HEK293 (cell line): ENCODE data around the gene MLLT10.
"Not testable (repeated sequence)": the region's sequence is repeated elsewhere in the genome, so short reads cannot be mapped to it uniquely, and the experiment has no call there.

ENCODE experiments used
- BCL11A ChIP-seq: fragments of 450-650 bp; formaldehyde crosslinking; IDR thresholded peaks from 2 replicates; pipeline ENCODE4 v1.5.1; 2016; ENCODE audit warnings: low read depth, missing biosample characterization, missing genetic modification characterization
- CTCF ChIP-seq: fragments of 450-650 bp; formaldehyde crosslinking; IDR thresholded peaks from 2 replicates; pipeline ENCODE4 v1.5.1; 2016; ENCODE audit warnings: missing biosample characterization, missing genetic modification characterization
- PRDM2 ChIP-seq: fragments of 450-650 bp; formaldehyde crosslinking; IDR thresholded peaks from 2 replicates; pipeline ENCODE4 v1.5.1; 2016; ENCODE audit warnings: missing biosample characterization, missing genetic modification characterization, borderline replicate concordance
- ZNF175 ChIP-seq: fragments of 450-650 bp; formaldehyde crosslinking; IDR thresholded peaks from 2 replicates; pipeline ENCODE4 v1.5.1; 2016; ENCODE audit warnings: missing biosample characterization, missing genetic modification characterization
- ZNF404 ChIP-seq: fragments of 450-650 bp; formaldehyde crosslinking; IDR thresholded peaks from 2 replicates; pipeline ENCODE4 v1.5.1; 2017; ENCODE audit warnings: missing biosample characterization, missing genetic modification characterization
- ZNF645 ChIP-seq: fragments of 450-650 bp; formaldehyde crosslinking; IDR thresholded peaks from 2 replicates; pipeline ENCODE4; 2016; ENCODE audit warnings: missing biosample characterization, missing genetic modification characterization
- ZNF660 ChIP-seq: fragments of 450-650 bp; IDR thresholded peaks from 2 replicates; pipeline ENCODE4 v1.5.1; 2018; ENCODE audit warnings: missing biosample characterization, mild to moderate bottlenecking, missing genetic modification characterization
- ZNF76 ChIP-seq: fragments of 450-650 bp; formaldehyde crosslinking; IDR thresholded peaks from 2 replicates; pipeline ENCODE4; 2016; ENCODE audit warnings: low read depth, missing biosample characterization, missing genetic modification characterization, borderline replicate concordance
- TF ChIP-seq, protein P1 (sequence below): fragments of 450-650 bp; IDR thresholded peaks from 2 replicates; pipeline ENCODE4 v1.5.1; 2018; ENCODE audit warnings: missing biosample characterization, missing genetic modification characterization
- TF ChIP-seq, protein P2 (sequence below): fragments of 450-650 bp; formaldehyde crosslinking; IDR thresholded peaks from 2 replicates; pipeline ENCODE4 v1.5.1; 2016; ENCODE audit warnings: missing biosample characterization, missing genetic modification characterization

DNA sequence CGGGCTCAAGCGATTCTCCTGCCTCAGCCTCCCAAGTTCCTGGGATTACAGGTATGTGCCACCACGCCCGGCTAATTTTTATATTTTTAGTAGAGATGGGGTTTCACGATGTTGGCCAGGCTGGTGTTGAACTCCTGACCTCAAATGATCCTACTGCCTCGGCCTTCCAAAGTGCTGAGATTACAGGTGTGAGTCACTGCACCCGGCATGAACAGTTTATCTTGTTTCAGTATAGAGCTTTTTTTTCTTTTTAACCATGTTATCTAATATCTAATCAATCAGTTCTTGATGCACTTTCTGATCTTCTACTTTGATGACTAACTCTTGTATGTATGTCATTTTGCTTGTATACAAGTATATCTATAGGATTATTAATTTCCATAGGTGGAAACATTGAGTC, 54.1 kb downstream of the MLLT10 start:
- TF ChIP-seq ZNF76 (tag by site-specific recombination); CTCF (tag by site-specific recombination); ZNF660 (tag by site-specific recombination); BCL11A (tag by site-specific recombination); ZNF175; ZNF645; PRDM2; ZNF404: not testable (repeated sequence)
- TF ChIP-seq, protein P1, sequence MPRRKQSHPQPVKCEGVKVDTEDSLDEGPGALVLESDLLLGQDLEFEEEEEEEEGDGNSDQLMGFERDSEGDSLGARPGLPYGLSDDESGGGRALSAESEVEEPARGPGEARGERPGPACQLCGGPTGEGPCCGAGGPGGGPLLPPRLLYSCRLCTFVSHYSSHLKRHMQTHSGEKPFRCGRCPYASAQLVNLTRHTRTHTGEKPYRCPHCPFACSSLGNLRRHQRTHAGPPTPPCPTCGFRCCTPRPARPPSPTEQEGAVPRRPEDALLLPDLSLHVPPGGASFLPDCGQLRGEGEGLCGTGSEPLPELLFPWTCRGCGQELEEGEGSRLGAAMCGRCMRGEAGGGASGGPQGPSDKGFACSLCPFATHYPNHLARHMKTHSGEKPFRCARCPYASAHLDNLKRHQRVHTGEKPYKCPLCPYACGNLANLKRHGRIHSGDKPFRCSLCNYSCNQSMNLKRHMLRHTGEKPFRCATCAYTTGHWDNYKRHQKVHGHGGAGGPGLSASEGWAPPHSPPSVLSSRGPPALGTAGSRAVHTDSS, result not testable (repeated sequence)
- TF ChIP-seq, protein P2, sequence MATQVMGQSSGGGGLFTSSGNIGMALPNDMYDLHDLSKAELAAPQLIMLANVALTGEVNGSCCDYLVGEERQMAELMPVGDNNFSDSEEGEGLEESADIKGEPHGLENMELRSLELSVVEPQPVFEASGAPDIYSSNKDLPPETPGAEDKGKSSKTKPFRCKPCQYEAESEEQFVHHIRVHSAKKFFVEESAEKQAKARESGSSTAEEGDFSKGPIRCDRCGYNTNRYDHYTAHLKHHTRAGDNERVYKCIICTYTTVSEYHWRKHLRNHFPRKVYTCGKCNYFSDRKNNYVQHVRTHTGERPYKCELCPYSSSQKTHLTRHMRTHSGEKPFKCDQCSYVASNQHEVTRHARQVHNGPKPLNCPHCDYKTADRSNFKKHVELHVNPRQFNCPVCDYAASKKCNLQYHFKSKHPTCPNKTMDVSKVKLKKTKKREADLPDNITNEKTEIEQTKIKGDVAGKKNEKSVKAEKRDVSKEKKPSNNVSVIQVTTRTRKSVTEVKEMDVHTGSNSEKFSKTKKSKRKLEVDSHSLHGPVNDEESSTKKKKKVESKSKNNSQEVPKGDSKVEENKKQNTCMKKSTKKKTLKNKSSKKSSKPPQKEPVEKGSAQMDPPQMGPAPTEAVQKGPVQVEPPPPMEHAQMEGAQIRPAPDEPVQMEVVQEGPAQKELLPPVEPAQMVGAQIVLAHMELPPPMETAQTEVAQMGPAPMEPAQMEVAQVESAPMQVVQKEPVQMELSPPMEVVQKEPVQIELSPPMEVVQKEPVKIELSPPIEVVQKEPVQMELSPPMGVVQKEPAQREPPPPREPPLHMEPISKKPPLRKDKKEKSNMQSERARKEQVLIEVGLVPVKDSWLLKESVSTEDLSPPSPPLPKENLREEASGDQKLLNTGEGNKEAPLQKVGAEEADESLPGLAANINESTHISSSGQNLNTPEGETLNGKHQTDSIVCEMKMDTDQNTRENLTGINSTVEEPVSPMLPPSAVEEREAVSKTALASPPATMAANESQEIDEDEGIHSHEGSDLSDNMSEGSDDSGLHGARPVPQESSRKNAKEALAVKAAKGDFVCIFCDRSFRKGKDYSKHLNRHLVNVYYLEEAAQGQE (tag by site-specific recombination), result not testable (repeated sequence)
